HG03378 (cell line): ENCODE measurements around the gene MAP3K7.

Experiments used
- ATAC-seq: cut with Tn5 transposase; IDR thresholded peaks from one replicate; pipeline ENCODE4 v1.9.1; 2021; ENCODE audit warnings: mild to moderate bottlenecking, moderate library complexity; ENCODE audit not compliant: unreplicated experiment

The MAP3K7 gene

GRCh38 chr6:90485635-90486277 lies 101.1 kb downstream of the MAP3K7 start:
- ATAC-seq: no peak

GRCh38 chr6:90484903-90485302 lies 102.0 kb downstream of the MAP3K7 start:
- no peak for ATAC-seq

- no peak for ATAC-seq
These were observed 102.5 kb downstream of the MAP3K7 start for GRCh38 chr6:90484385-90484784.

GRCh38 chr6:90483956-90484355 lies 102.9 kb downstream of the MAP3K7 start:
- ATAC-seq: no peak

- ATAC-seq: no peak
These were observed 103.6 kb downstream of the MAP3K7 start for GRCh38 chr6:90483116-90483839.

- no peak for ATAC-seq
These were observed 106.2 kb downstream of the MAP3K7 start for GRCh38 chr6:90480666-90481065.

GRCh38 chr6:90479603-90479926 lies 107.3 kb downstream of the MAP3K7 start:
- no peak for ATAC-seq

GRCh38 chr6:90478789-90479602 lies 107.9 kb downstream of the MAP3K7 start:
- peak; percentile 89 for ATAC-seq

GRCh38 chr6:90478278-90478677 lies 108.6 kb downstream of the MAP3K7 start:
- ATAC-seq: no peak

- ATAC-seq: no peak
These were observed 109.5 kb downstream of the MAP3K7 start for GRCh38 chr6:90477366-90477765.

- ATAC-seq: no peak
These were observed 114.2 kb downstream of the MAP3K7 start for GRCh38 chr6:90472716-90473115.

- ATAC-seq: no peak
These were observed 115.6 kb downstream of the MAP3K7 start for GRCh38 chr6:90471263-90471662.

GRCh38 chr6:90469906-90470305 lies 117.0 kb downstream of the MAP3K7 start:
- ATAC-seq: no peak

- ATAC-seq: no peak
These were observed 118.0 kb downstream of the MAP3K7 start for GRCh38 chr6:90468859-90469258.

GRCh38 chr6:90468080-90468479 lies 118.8 kb downstream of the MAP3K7 start:
- no peak for ATAC-seq

- ATAC-seq: no peak
These were observed 119.3 kb downstream of the MAP3K7 start for GRCh38 chr6:90467546-90467945.

- ATAC-seq: peak; percentile 45
These were observed 120.5 kb downstream of the MAP3K7 start for GRCh38 chr6:90466154-90466940.

GRCh38 chr6:90465686-90466085 lies 121.2 kb downstream of the MAP3K7 start:
- no peak for ATAC-seq

GRCh38 chr6:90464507-90464906 lies 122.4 kb downstream of the MAP3K7 start:
- no peak for ATAC-seq

- no peak for ATAC-seq
These were observed 123.0 kb downstream of the MAP3K7 start for GRCh38 chr6:90463874-90464273.
